SJSA1 (cell line): ENCODE data around the gene NCKAP5. TPM values are rescaled to one million over a fixed set of nuclear protein-coding genes. Genes with fewer than 3 reads are reported as not detected.
A peak's percentile ranks its signal among the peaks of the same experiment; 100 is the strongest.

Experiments
- DNase-seq, 2 experiments: peaks; one replicate each; pipeline ENCODE4 v3.0.0-alpha.2; 2015 to 2020; ENCODE audit warnings: low spot score in 2 of 2, low read depth in 1 of 2
- H3K27ac ChIP-seq: fragments of 250-450 bp; sonication (Bioruptor Pico); 2 replicates; pipeline ENCODE4 v1.5.1; 2020; ENCODE audit warnings: mild to moderate bottlenecking, moderate library complexity
- H3K27me3 ChIP-seq: fragments of 250-450 bp; sonication (Bioruptor Pico); replicated peaks from 2 replicates; pipeline ENCODE4 v1.5.1; 2020; ENCODE audit warnings: mild to moderate bottlenecking, moderate library complexity
- H3K36me3 ChIP-seq: fragments of 250-450 bp; sonication (Bioruptor Pico); 2 replicates; pipeline ENCODE4 v1.5.1; 2020; ENCODE audit warnings: mild to moderate bottlenecking
- H3K4me1 ChIP-seq: fragments of 250-450 bp; sonication (Bioruptor Pico); replicated peaks from 2 replicates; pipeline ENCODE4 v1.6.1; 2021; ENCODE audit warnings: mild to moderate bottlenecking
- H3K4me3 ChIP-seq: fragments of 250-450 bp; sonication (Bioruptor Pico); 2 replicates; pipeline ENCODE4 v1.5.1; 2020; ENCODE audit warnings: mild to moderate bottlenecking
- H3K9me3 ChIP-seq: fragments of 250-450 bp; sonication (Bioruptor Pico); replicated peaks from 2 replicates; pipeline ENCODE4 v1.5.1; 2020; ENCODE audit warnings: mild to moderate bottlenecking
- total RNA-seq: library from RNA; depleted of rRNA; stranded (reverse); fragments of >200 nt; shearing (Covaris generic); gene quantifications from 2 replicates; pipeline ENCODE4 v1.2.3, GENCODE V29; 2014

Gene NCKAP5
- total RNA-seq, 1 experiment from 2014 or later: 2.5 TPM

DNA sequence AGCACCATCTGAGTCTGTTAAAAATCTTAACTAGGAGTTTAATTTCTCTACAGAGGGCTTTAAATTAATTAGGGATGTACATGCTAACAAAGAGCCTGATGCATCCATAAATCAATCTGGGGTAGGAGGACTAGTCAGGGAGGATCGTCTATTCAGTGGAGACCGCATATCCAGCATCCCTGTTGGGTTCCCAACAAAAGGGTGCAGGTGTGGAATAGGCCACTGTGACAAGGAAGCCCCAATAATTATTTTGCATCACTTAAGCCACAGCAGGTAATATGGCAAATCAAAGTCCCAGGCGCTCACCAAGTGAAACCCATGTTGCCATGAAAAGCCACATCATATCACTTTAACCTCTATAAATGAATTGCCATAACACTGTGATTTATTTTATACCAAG is 392.3 kb downstream of the NCKAP5 start:
- Histone ChIP-seq H3K4me1 (0 out of 2 replicates have a peak, but pooled peaks cover 6% of the 10 kb centered on the region), H3K36me3 (no peaks in the 10 kb centered on the region), H3K27ac (no peak overlapping the region), H3K4me3 (no peak overlapping the region), H3K9me3 (no peaks in the 10 kb centered on the region), H3K27me3 (no peaks in the 10 kb centered on the region)
- DNase-seq: no peak

DNA sequence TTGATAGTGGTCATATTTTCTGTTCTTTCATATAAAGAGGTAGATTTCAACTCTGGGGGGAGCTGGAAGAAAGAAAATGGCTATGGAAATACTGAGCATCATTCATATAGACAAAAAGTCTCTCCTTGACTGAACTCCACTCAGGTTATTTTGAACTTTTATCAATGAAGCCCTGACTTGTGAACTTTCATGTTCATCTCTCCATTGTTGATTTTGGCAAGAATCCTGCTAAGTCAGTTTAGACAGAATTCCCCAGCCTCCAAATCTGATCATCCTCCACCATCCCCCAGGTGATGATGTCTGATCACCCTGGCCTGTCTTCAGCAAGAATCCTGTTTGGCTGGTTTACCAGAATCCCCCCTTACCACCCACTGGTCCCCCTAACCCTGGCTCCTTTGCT is 395.0 kb downstream of the NCKAP5 start:
- no peak overlapping the region for H3K4me3 ChIP-seq
- 0 out of 2 replicates have a peak, but pooled peaks cover 7% of the 10 kb centered on the region for H3K4me1 ChIP-seq
- no peak for DNase-seq
- H3K27me3 ChIP-seq: no peaks in the 10 kb centered on the region
- no peak overlapping the region for H3K27ac ChIP-seq
- H3K36me3 ChIP-seq: no peaks in the 10 kb centered on the region
- H3K9me3 ChIP-seq: no peaks in the 10 kb centered on the region

DNA sequence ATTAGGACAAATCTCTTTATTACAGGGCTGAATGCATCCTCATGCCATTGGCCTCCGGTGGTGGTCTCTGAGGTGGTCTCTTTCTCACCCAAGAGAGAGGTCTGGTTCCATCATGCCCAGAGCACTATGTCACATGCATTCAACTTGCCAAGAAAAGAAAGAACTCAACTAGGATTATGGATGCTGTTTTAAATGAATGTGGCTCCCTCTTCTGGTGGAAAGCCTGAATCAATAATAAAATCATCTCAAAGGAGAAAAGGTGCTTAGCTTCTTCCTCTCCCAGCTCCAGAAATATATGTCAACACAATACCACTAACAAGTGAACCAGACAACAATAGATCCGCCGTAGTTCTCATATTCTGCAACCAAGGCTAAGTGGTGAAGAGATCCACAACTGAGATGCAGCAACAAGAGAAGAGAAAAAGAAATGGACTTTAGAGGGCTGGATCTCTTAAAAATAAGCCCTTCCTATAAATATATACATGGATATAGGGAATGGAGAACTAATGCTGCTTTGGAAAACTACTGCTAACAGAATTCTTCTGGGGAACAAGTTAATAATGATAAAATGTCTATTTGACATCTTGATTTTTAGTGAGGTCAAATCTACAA is 396.8 kb downstream of the NCKAP5 start:
- Histone ChIP-seq H3K27me3 (no peaks in the 10 kb centered on the region), H3K27ac (no peak overlapping the region), H3K4me3 (no peak overlapping the region), H3K36me3 (no peaks in the 10 kb centered on the region), H3K9me3 (no peaks in the 10 kb centered on the region), H3K4me1 (0 out of 2 replicates have a peak, but pooled peaks cover 7% of the 10 kb centered on the region)
- peak; percentile 41 to 76 for DNase-seq

DNA sequence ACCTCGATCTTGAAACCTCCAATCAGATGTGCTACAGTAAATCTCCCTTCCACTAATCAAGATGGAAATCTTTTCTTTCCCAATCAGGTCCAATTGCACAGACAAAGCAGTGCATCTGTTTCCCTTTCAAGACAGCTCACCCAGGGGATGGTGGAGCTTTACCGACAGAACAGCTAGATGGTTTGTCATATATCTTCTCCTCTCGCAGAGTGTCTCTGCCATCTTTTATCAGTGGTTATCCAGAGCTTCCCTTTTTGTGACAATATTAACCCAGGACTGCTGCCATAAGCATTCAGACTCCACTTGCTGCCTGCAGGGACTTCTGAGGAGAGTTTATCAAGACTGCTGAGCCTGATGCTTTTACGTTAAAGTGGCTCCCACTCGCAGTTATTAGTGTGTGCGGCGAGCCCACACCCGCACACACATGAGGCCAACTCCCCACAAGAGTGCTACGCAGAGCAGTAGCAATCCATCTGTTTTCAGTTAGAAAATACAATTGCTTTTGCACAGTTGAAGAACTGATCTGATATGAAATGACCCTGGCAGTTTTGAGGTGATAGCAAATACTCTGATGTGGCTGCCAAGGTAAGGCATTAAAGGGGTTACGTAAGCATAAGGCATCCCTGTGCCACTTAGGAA is 398.9 kb downstream of the NCKAP5 start:
- no peak overlapping the region for H3K27ac ChIP-seq
- peak in 1 of 2 experiments; percentile 12 for DNase-seq
- 0 out of 2 replicates have a peak, but pooled peaks cover 7% of the 10 kb centered on the region for H3K4me1 ChIP-seq
- no peaks in the 10 kb centered on the region for H3K36me3 ChIP-seq
- H3K27me3 ChIP-seq: no peaks in the 10 kb centered on the region
- no peaks in the 10 kb centered on the region for H3K9me3 ChIP-seq
- H3K4me3 ChIP-seq: no peak overlapping the region

DNA sequence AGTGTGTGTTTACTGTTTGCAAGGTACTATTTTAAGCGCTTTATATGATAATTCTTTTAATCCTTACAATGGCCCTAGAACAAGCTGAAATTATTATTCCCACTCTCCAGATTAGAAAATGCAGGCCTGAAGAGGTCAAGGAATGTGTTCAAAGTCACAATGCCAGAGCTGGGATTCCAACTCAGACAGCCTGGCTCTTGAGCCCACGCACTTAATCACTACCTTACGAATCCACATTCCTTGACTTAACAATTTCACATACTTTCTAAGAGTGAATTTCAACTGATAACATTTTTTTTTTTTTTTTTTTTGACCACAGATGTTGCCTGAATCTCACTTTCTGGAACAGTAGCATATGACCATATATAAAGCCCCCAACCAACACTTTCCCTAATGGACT is 400.3 kb downstream of the NCKAP5 start:
- Histone ChIP-seq H3K36me3 (no peaks in the 10 kb centered on the region), H3K4me1 (0 out of 2 replicates have a peak, but pooled peaks cover 7% of the 10 kb centered on the region), H3K27ac (no peak overlapping the region), H3K27me3 (no peaks in the 10 kb centered on the region), H3K4me3 (no peak overlapping the region), H3K9me3 (no peaks in the 10 kb centered on the region)
- DNase-seq: no peak

DNA sequence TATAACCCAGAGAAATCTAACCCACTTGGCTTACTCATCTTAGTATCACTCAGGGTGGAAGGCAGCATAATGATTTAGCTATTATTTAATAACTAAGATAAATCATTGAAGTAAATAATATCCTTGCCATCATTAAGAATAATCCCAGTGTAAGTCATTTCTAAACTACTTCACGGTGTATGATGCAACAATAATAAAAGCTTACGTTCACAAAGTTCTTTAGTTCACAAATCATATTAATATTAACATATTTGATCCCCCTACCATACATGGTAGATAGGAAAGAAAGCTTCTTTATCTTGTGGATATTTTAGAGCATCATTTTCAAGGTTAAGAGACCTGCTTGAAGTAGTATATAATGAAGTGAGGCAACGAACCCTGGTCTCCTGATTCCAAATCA is 401.0 kb downstream of the NCKAP5 start:
- H3K27me3 ChIP-seq: no peaks in the 10 kb centered on the region
- DNase-seq: no peak

DNA sequence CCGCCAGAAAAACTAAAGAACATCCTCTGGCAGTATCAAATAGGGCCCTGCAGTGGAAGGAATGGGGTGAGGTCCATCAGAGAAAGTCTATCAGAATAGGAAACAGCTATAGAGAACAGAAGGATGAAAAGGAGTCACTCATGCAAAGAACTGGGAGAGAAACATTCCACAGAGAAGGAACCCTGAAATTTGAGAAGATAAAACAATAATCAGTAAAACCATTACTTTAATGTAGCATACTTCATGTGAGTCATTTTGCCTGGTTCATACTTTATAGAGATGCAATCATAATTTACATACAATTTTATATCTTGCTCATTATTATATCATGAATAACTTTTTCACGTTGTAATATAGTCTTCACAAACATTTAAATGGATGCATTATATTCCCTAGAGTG is 402.2 kb downstream of the NCKAP5 start:
- Histone ChIP-seq H3K36me3 (no peaks in the 10 kb centered on the region), H3K27ac (no peak overlapping the region), H3K9me3 (no peaks in the 10 kb centered on the region), H3K4me1 (0 out of 2 replicates have a peak, but pooled peaks cover 2% of the 10 kb centered on the region), H3K4me3 (no peak overlapping the region), H3K27me3 (no peaks in the 10 kb centered on the region)
- DNase-seq: no peak

More for the DNA sequence above, 401.0 kb downstream of the NCKAP5 start:
- H3K4me1 ChIP-seq: 0 out of 2 replicates have a peak, but pooled peaks cover 7% of the 10 kb centered on the region
- H3K4me3 ChIP-seq: no peak overlapping the region
- H3K27ac ChIP-seq: no peak overlapping the region
- H3K9me3 ChIP-seq: no peaks in the 10 kb centered on the region
- H3K36me3 ChIP-seq: no peaks in the 10 kb centered on the region

DNA sequence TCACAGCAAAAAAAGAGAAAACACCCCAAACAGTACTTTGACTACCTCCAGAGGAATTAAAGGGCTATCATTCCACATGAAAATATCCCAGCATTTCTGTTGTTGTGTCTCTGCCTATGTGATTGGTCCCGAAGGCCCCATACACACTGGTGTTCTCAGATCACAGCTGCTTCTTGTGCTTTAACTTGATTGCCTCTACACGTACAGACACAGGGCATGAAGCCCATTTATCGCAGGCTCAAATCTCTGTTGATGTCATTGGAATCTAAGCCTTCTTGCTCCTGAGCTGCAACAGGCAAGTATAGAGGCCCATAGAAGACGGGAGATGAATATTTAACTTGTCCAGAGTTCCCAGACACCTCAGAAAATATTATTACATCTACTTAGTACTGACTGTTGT is 405.2 kb downstream of the NCKAP5 start:
- H3K36me3 ChIP-seq: no peaks in the 10 kb centered on the region
- no peaks in the 10 kb centered on the region for H3K27me3 ChIP-seq
- H3K4me1 ChIP-seq: no peaks in the 10 kb centered on the region
- no peaks in the 10 kb centered on the region for H3K9me3 ChIP-seq
- H3K4me3 ChIP-seq: no peak overlapping the region
- H3K27ac ChIP-seq: no peak overlapping the region
- DNase-seq: no peak

DNA sequence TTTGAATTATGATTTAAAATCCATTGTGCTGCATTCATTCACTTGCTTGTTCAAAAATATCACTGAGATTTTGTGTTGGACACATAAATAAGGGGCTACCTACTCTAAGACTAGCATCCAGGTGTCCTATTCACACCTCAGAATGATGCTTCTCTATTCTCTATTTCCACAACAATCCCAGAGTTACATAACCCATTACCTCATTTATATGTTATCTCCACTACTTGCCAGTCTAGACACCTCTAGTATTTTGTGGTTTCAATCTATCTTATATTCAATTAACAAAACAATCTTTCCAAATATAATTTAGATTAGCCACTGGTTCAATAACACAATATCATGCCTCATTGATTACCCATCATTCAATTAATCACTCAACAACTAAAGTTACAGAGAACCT is 409.8 kb downstream of the NCKAP5 start:
- DNase-seq: no peak

DNA sequence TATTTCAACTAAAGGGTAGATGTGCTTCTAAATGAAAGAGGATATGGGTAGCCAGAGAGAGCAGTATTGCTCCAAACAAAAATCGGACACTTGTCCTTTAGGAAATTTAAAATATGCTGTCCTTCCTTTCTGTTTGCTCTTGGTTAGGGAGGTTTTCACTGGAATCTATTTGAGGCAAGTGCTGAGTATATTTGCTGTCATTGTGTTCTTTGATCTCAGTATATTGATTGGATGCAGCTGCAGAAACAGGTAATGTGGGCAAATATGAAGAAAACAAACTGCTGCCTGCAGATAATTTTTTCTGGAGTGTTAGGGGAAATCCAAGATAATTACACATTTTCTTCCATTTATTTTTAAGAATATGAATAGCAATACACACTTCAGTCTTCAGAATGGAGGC is 410.2 kb downstream of the NCKAP5 start:
- no peaks in the 10 kb centered on the region for H3K4me1 ChIP-seq
- no peak for DNase-seq
- H3K27ac ChIP-seq: no peak overlapping the region
- H3K9me3 ChIP-seq: no peaks in the 10 kb centered on the region
- no peaks in the 10 kb centered on the region for H3K36me3 ChIP-seq
- no peak overlapping the region for H3K4me3 ChIP-seq
- H3K27me3 ChIP-seq: no peaks in the 10 kb centered on the region

More for the DNA sequence above, 409.8 kb downstream of the NCKAP5 start:
- Histone ChIP-seq H3K27me3 (no peaks in the 10 kb centered on the region), H3K9me3 (no peaks in the 10 kb centered on the region), H3K36me3 (no peaks in the 10 kb centered on the region), H3K4me3 (no peak overlapping the region), H3K27ac (no peak overlapping the region), H3K4me1 (no peaks in the 10 kb centered on the region)

DNA sequence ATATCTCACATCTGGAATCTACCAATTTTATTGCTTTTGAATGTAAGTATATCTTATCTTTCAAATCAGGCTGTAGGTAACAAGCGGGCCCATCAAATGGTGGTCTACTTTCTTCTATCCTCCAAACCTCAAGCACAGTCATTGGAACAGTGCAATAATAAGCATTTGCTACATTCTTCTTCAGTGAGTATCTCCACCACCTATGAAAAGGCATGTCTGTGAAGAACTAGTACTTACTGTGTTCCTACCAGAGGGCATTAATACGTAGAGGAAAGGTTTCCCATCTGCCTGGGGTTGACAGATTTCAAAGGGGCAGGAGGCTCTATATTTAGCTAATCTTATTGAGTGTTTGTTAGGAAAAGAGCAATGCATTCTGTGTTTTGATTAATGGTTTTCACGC is 411.1 kb downstream of the NCKAP5 start:
- H3K36me3 ChIP-seq: no peaks in the 10 kb centered on the region
- no peaks in the 10 kb centered on the region for H3K4me1 ChIP-seq
- H3K9me3 ChIP-seq: no peaks in the 10 kb centered on the region
- H3K27me3 ChIP-seq: no peaks in the 10 kb centered on the region
- DNase-seq: no peak
- H3K27ac ChIP-seq: no peak overlapping the region
- H3K4me3 ChIP-seq: no peak overlapping the region

DNA sequence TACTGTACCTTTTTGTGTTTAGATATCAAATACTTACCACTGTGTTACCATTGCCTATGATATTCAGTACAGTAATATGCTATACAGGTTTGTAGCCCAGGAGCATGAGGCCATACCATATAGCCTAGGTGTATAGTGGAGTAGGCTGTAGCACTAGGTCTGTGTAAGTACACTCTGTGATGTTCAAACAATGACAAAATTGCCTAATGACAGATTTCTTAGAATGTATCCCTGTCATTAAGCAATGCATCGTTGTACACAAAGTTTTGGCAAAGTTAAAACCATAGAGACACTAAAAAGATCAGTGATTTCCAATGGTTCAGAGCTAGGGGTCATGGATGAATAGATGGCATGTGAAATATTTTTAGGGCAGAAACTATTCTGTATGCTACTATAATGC is 415.5 kb downstream of the NCKAP5 start:
- H3K36me3 ChIP-seq: no peaks in the 10 kb centered on the region

DNA sequence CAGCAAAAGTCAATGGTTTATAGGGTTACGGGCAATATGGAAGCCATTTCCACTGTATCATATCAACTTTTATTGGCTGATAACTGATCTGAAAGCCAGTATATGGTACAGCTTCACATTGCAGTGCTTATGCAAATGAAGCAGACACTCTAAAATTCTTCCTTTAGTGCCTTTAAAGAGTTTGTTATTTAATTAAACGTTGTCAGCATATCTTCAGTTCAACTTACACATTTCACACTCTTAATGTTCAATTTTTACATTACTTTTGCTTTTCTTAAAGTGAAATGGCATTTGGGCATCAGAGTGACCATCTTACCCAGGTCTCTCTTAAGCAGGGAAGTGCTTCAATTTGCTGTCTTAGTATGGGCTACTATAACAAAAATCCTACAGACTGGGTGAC is 420.1 kb downstream of the NCKAP5 start:
- Histone ChIP-seq H3K27me3 (no peaks in the 10 kb centered on the region; the same call in 1 of the 2 replicates), H3K36me3 (no peaks in the 10 kb centered on the region), H3K4me1 (no peaks in the 10 kb centered on the region), H3K9me3 (no peaks in the 10 kb centered on the region), H3K4me3 (no peak overlapping the region), H3K27ac (no peak overlapping the region)
- no peak for DNase-seq

More for the DNA sequence above, 415.5 kb downstream of the NCKAP5 start:
- no peaks in the 10 kb centered on the region for H3K27me3 ChIP-seq
- no peak overlapping the region for H3K27ac ChIP-seq
- no peak for DNase-seq
- no peaks in the 10 kb centered on the region for H3K4me1 ChIP-seq
- H3K9me3 ChIP-seq: no peaks in the 10 kb centered on the region
- H3K4me3 ChIP-seq: no peak overlapping the region

DNA sequence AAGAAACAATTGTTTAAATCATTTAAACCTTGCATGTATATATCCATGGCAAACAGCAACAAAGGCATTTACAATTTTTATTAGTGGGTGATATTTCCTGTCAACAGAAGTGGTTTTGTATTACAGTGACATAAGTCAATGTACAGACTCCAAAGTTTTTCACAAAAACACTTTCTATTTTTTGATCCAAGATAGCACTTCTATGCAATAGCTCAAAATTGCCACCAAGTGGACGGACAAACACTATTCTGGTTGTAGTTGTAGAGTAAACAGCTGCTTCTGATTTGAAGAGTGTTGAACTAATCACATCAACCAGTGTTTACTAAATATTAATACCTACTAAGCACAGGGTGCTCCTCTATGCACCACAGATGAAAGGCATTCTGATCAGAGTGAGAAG is 421.4 kb downstream of the NCKAP5 start:
- no peaks in the 10 kb centered on the region for H3K36me3 ChIP-seq
- no peak overlapping the region for H3K27ac ChIP-seq
- no peaks in the 10 kb centered on the region for H3K4me1 ChIP-seq
- no peak for DNase-seq
- no peaks in the 10 kb centered on the region for H3K9me3 ChIP-seq
- H3K27me3 ChIP-seq: no peaks in the 10 kb centered on the region; the same call in 1 of the 2 replicates
- no peak overlapping the region for H3K4me3 ChIP-seq
